IMR-90 (cell line): ENCODE results near the gene LRRC39. TPM values are rescaled to one million over a fixed set of nuclear protein-coding genes. Genes with fewer than 3 reads are reported as not detected.

ENCODE experiments used
- ATAC-seq: fragments of 200-7000 bp; cut with Tn5 transposase; 2 replicates; pipeline ENCODE4 v1.9.1; 2020; ENCODE audit warnings: low read depth, mild to moderate bottlenecking, moderate library complexity
- BruUV-seq: library from RNA; stranded (reverse); fragments of 400-500 nt; replicated peaks from 2 replicates; lab custom pipeline; 2021; lab: Mats Ljungman, UMichigan
- CTCF ChIA-PET: fragments of 300-600 bp; formaldehyde crosslinking; extraction: SDS; loops from one replicate; lab custom pipeline; 2021; ENCODE audit warnings: antibody characterized with exemption; lab: Yijun Ruan, JAX
- POLR2A ChIA-PET: fragments of 300-600 bp; sonication (Branson Sonifier 250); formaldehyde crosslinking; loops from one replicate; lab custom pipeline; 2022; ENCODE audit warnings: antibody characterized with exemption; ENCODE audit not compliant: unreplicated experiment; lab: Charles Lee
- DNase-seq: peaks from one replicate; pipeline ENCODE4 v3.0.0; 2013
- H2AFZ ChIP-seq: replicated peaks from 2 replicates; pipeline ENCODE3; 2013; ENCODE audit warnings: low read length, mild to moderate bottlenecking; ENCODE audit not compliant: poor library complexity
- H2AK5ac ChIP-seq: 2 replicates; pipeline ENCODE4 v1.6.1; 2013; ENCODE audit warnings: low read depth, low read length, inconsistent platforms
- H2AK9ac ChIP-seq: replicated peaks from 2 replicates; pipeline ENCODE3; 2013; ENCODE audit warnings: mild to moderate bottlenecking, low read depth, low read length, moderate library complexity; ENCODE audit not compliant: poor library complexity
- H2BK120ac ChIP-seq: 2 replicates; pipeline ENCODE4 v1.6.1; 2013; ENCODE audit warnings: low read depth, low read length, inconsistent platforms
- H2BK15ac ChIP-seq: 3 replicates; pipeline ENCODE4 v1.6.1; 2013; ENCODE audit warnings: low read depth, low read length, inconsistent platforms
- H2BK20ac ChIP-seq: 2 replicates; pipeline ENCODE4 v1.6.1; 2013; ENCODE audit warnings: low read depth, mild to moderate bottlenecking, inconsistent platforms, low read length, moderate library complexity
- H2BK5ac ChIP-seq: 2 replicates; pipeline ENCODE4 v1.6.1; 2013; ENCODE audit warnings: mild to moderate bottlenecking, low read depth, low read length, inconsistent platforms; ENCODE audit not compliant: poor library complexity, severe bottlenecking
- H3K14ac ChIP-seq: replicated peaks from 2 replicates; pipeline ENCODE4 v1.6.1; 2013; ENCODE audit warnings: low read depth, low read length, inconsistent platforms
- H3K18ac ChIP-seq: 2 replicates; pipeline ENCODE4 v1.6.1; 2013; ENCODE audit warnings: low read depth, low read length, control low read depth
- H3K23ac ChIP-seq: 2 replicates; pipeline ENCODE4 v1.6.1; 2013; ENCODE audit warnings: low read depth, low read length, inconsistent platforms
- H3K27ac ChIP-seq: 2 replicates; pipeline ENCODE4 v1.5.1; 2013; ENCODE audit warnings: mild to moderate bottlenecking, control low read depth, low read length; ENCODE audit not compliant: insufficient read depth
- H3K27me3 ChIP-seq: 2 replicates; pipeline ENCODE4 v1.6.1; 2013; ENCODE audit warnings: low read length; ENCODE audit not compliant: control insufficient read depth, insufficient read depth
- H3K36me3 ChIP-seq: 2 replicates; pipeline ENCODE4 v1.6.1; 2013; ENCODE audit warnings: low read length, mixed read lengths; ENCODE audit not compliant: control insufficient read depth, insufficient read depth
- H3K4ac ChIP-seq: 2 replicates; pipeline ENCODE4 v1.6.1; 2013; ENCODE audit warnings: low read depth, low read length, inconsistent platforms
- H3K4me1 ChIP-seq: 2 replicates; pipeline ENCODE4 v1.6.1; 2013; ENCODE audit warnings: low read length, mixed read lengths; ENCODE audit not compliant: control insufficient read depth, insufficient read depth
- H3K4me2 ChIP-seq: 2 replicates; pipeline ENCODE4 v1.6.1; 2013; ENCODE audit warnings: low read depth, mild to moderate bottlenecking, control low read depth, low read length, moderate library complexity
- H3K4me3 ChIP-seq: 2 replicates; pipeline ENCODE4 v1.5.1; 2013; ENCODE audit warnings: low read depth, mild to moderate bottlenecking, control low read depth, low read length, moderate library complexity; ENCODE audit not compliant: insufficient read depth
- H3K56ac ChIP-seq: 2 replicates; pipeline ENCODE4 v1.6.1; 2013; ENCODE audit warnings: low read length, inconsistent platforms; ENCODE audit not compliant: insufficient read depth; ENCODE audit errors: extremely low read depth
- H3K79me1 ChIP-seq, 2 experiments: 2 replicates each; pipeline ENCODE4 v1.6.1; 2013; ENCODE audit warnings: low read length in 2 of 2, inconsistent platforms in 1 of 2, low read depth in 1 of 2
- H3K9ac ChIP-seq: 2 replicates; pipeline ENCODE4 v1.6.1; 2013; ENCODE audit warnings: low read depth, low read length, control low read depth
- H3K9me1 ChIP-seq: 2 replicates; pipeline ENCODE4 v1.6.1; 2013; ENCODE audit warnings: low read length, inconsistent platforms; ENCODE audit not compliant: insufficient read depth
- H3K9me3 ChIP-seq: 2 replicates; pipeline ENCODE4 v1.6.1; 2013; ENCODE audit warnings: low read length; ENCODE audit not compliant: control insufficient read depth, insufficient read depth
- H4K20me1 ChIP-seq: 2 replicates; pipeline ENCODE4 v1.6.1; 2013; ENCODE audit warnings: low read length, inconsistent platforms; ENCODE audit not compliant: insufficient read depth
- H4K5ac ChIP-seq: 2 replicates; pipeline ENCODE4 v1.6.1; 2013; ENCODE audit warnings: mild to moderate bottlenecking, low read depth, low read length, control low read depth
- H4K8ac ChIP-seq, 2 experiments: 2 replicates each; pipeline ENCODE4 v1.6.1; 2013; ENCODE audit warnings: low read depth in 2 of 2, low read length in 2 of 2, control low read depth in 1 of 2, inconsistent platforms in 1 of 2
- H4K91ac ChIP-seq: 2 replicates; pipeline ENCODE4 v1.6.1; 2013; ENCODE audit warnings: low read depth, low read length, inconsistent platforms; ENCODE audit not compliant: insufficient read depth
- BHLHE40 ChIP-seq: fragments of 150-350 bp; IDR thresholded peaks from 2 replicates; pipeline ENCODE4 v1.6.1; 2016; ENCODE audit warnings: mild to moderate bottlenecking, low read depth, low read length
- FOS ChIP-seq: fragments of 150-350 bp; IDR thresholded peaks from 2 replicates; pipeline ENCODE4 v1.6.1; 2016; ENCODE audit warnings: low read depth, low read length
- RCOR1 ChIP-seq: IDR thresholded peaks from 2 replicates; pipeline ENCODE4 v1.6.1; 2012; ENCODE audit warnings: mild to moderate bottlenecking, low read length, improper control_type of control experiment; ENCODE audit not compliant: insufficient replicate concordance
- RFX5 ChIP-seq: IDR thresholded peaks from 2 replicates; pipeline ENCODE4 v1.8.0; 2012; ENCODE audit warnings: low read depth, mild to moderate bottlenecking, low read length, moderate library complexity
- WGBS, 2 experiments: methylation state at CpG; one replicate each; pipeline versions ENCODE4 v1.1.5 to v1.1.7; 2013; ENCODE audit warnings: missing lambda C conversion rate in 2 of 2; ENCODE audit not compliant: insufficient read length in 1 of 2; ENCODE audit errors: extremely low coverage in 2 of 2; 5-methylcytosine and 5-hydroxymethylcytosine counted together
- dilution Hi-C: fragments of 300-500 bp; cut with HindIII; formaldehyde crosslinking; loops from one replicate; pipeline ENCODE4 v1.14.3; 2018; ENCODE audit warnings: low sequenced_read_pairs; ENCODE audit not compliant: unreplicated experiment
- in situ Hi-C: fragments of 300-500 bp; cut with MboI; formaldehyde crosslinking; loops from 3 replicates; pipeline ENCODE4 v1.14.3; 2019; ENCODE audit warnings: low sequenced_read_pairs, inconsistent platforms, mixed read lengths
- intact Hi-C: fragments of 100-400 bp; cut with micrococcal nuclease; formaldehyde crosslinking; loops from 2 replicates; pipeline ENCODE4 v1.10.0; 2022
- polyA plus RNA-seq, 3 experiments: library from polyadenylated mRNA; depleted of rRNA; stranded (reverse); fragments of >200 nt; gene quantifications; 2 replicates each; pipeline ENCODE4 v1.2.3, GENCODE V29; 2012; ENCODE audit warnings: low replicate concordance in 1 of 3
- total RNA-seq: library from RNA; depleted of rRNA; stranded (reverse); fragments of >200 nt; gene quantifications from 2 replicates; pipeline ENCODE4 v1.2.3, GENCODE V29; 2012
- TF ChIP-seq, protein P1 (sequence below): fragments of 150-350 bp; IDR thresholded peaks from 2 replicates; pipeline ENCODE4 v1.6.1; 2017; ENCODE audit warnings: mild to moderate bottlenecking, antibody characterized with exemption, low read length, low read depth
- TF ChIP-seq, protein P2 (sequence below): fragments of 150-350 bp; IDR thresholded peaks from 2 replicates; pipeline ENCODE4 v1.6.1; 2016; ENCODE audit warnings: low read depth, mild to moderate bottlenecking, low read length, moderate library complexity, borderline replicate concordance

LRRC39 gene
- total and polyA plus RNA-seq, 2 of the 4 experiments (the other 2 are of a cell fraction), result 0.36 to 0.48 TPM

DNA sequence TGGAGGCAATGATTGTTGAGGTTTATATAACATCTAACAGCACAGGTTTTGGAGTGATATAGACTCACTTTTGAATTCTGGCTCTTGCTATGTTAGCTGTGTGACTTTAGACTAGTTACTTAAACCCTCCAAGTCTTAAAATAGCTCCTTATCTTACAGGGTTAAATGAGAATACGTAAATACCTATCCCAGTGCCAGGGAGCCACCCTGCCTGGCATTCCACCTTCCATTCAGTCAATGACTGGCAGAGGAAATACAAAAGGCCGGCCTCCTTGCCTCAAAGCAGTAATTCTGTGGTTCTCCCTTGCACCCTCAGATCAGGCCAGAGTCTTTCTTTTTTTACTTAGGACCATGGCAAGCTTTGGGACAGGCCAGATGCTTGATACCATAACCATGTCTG lies 39.8 kb upstream of the LRRC39 start:
- Histone ChIP-seq H3K27ac (no peak overlapping the region), H3K4ac (no peak overlapping the region), H3K18ac (no peak overlapping the region), H3K79me1 (no peaks in the 10 kb centered on the region), H3K4me1 (no peaks in the 10 kb centered on the region), H3K9me1 (no peaks in the 10 kb centered on the region), H3K27me3 (no peaks in the 10 kb centered on the region), H3K23ac (no peak overlapping the region), H3K14ac (no peak overlapping the region), H3K4me2 (no peak overlapping the region), H2BK5ac (no peak overlapping the region), H3K9ac (no peak overlapping the region), H2BK20ac (no peak overlapping the region), H4K5ac (no peak overlapping the region), H2AFZ (no peak overlapping the region), H2AK5ac (no peak overlapping the region), H4K20me1 (no peaks in the 10 kb centered on the region), H3K9me3 (no peaks in the 10 kb centered on the region), H4K91ac (no peak overlapping the region), H2AK9ac (no peak overlapping the region), H3K56ac (no peak overlapping the region), H3K4me3 (no peak overlapping the region), H3K36me3 (peaks cover 31% of the 10 kb centered on the region), H2BK120ac (no peak overlapping the region), H4K8ac (no peak overlapping the region), H2BK15ac (no peak overlapping the region)
- dilution Hi-C loops, result no loop called here
- DNase-seq, result no peak
- no peak for ATAC-seq
- POLR2A ChIA-PET, result no interaction called here
- TF ChIP-seq RCOR1 (no peak), BHLHE40 (no peak), RFX5 (no peak), FOS (no peak)
- TF ChIP-seq, protein P1, sequence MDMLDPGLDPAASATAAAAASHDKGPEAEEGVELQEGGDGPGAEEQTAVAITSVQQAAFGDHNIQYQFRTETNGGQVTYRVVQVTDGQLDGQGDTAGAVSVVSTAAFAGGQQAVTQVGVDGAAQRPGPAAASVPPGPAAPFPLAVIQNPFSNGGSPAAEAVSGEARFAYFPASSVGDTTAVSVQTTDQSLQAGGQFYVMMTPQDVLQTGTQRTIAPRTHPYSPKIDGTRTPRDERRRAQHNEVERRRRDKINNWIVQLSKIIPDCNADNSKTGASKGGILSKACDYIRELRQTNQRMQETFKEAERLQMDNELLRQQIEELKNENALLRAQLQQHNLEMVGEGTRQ, result no peak
- TF ChIP-seq, protein P2, sequence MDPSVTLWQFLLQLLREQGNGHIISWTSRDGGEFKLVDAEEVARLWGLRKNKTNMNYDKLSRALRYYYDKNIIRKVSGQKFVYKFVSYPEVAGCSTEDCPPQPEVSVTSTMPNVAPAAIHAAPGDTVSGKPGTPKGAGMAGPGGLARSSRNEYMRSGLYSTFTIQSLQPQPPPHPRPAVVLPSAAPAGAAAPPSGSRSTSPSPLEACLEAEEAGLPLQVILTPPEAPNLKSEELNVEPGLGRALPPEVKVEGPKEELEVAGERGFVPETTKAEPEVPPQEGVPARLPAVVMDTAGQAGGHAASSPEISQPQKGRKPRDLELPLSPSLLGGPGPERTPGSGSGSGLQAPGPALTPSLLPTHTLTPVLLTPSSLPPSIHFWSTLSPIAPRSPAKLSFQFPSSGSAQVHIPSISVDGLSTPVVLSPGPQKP, result no peak
- in situ Hi-C loops, result no loop called here
- intact Hi-C loops, result no loop called here
- CTCF ChIA-PET, result interaction anchor here (0.6 kb wide), 2 partner anchors 147 to 1310 kb away, joined by 3 to 5 read pairs; no protein-coding TSS in a partner anchor
- WGBS, 2 experiments, result no CpG with 5 or more reads among the region's 2 CpGs
- BruUV-seq, result no TSS peak
